CMK (cell line): ENCODE data around the gene PSD4.

Experiments
- DNase-seq: peaks from one replicate; pipeline ENCODE4 v3.0.0-alpha.2; 2010; ENCODE audit warnings: low read depth

The PSD4 gene

GRCh38 chr2:113173542-113174375, at the start of gene PSD4:
PSD4 (plus strand) TSS chr2:113173971; CDS start chr2:113182457, 8,486 bp downstream.
- DNase-seq, result peak; percentile 84

GRCh38 chr2:113124181-113124961, 49.4 kb upstream of the PSD4 start:
- DNase-seq, result peak; percentile 60

GRCh38 chr2:113124984-113125855, 48.6 kb upstream of the PSD4 start:
- no peak for DNase-seq

DNA sequence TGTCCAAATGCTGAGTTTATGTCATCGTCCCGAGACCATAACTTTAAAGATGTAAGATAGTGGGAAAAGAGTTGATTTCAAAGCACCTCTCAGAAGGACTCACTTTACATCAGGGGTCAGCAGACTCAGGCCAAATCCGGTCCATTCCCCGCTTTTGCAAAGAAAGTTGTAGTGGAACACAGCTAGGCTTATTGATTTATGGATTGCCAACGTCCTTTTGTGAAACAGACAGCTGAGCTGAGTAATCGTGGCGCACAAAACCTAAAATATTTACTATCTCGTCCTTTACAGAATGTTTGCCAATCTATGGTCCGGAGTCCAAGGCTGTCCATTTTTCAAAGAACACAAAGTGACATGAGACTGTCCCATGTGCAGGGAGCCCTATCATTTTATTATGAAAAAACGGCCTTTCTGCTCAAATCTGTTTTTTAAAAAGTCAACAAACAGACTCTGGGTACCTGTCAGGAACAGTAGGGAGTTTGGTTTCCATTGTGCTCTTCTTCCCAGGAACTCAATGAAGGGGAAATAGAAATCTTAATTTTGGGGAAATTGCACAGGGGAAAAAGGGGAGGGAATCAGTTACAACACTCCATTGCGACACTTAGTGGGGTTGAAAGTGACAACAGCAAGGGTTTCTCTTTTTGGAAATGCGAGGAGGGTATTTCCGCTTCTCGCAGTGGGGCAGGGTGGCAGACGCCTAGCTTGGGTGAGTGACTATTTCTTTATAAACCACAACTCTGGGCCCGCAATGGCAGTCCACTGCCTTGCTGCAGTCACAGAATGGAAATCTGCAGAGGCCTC, 46.7 kb upstream of the PSD4 start, which contains the start of gene IL1RN:
Gene IL1RN (plus strand): TSS at position 754 of the 801 bp plus-strand sequence. CDS start 27 bp downstream, at position 781.
- no peak for DNase-seq

GRCh38 chr2:113127646-113128570, 45.9 kb upstream of the PSD4 start:
- no peak for DNase-seq

GRCh38 chr2:113129519-113130078, 44.2 kb upstream of the PSD4 start:
- no peak for DNase-seq

GRCh38 chr2:113131352-113132185, 42.2 kb upstream of the PSD4 start:
- no peak for DNase-seq

DNA sequence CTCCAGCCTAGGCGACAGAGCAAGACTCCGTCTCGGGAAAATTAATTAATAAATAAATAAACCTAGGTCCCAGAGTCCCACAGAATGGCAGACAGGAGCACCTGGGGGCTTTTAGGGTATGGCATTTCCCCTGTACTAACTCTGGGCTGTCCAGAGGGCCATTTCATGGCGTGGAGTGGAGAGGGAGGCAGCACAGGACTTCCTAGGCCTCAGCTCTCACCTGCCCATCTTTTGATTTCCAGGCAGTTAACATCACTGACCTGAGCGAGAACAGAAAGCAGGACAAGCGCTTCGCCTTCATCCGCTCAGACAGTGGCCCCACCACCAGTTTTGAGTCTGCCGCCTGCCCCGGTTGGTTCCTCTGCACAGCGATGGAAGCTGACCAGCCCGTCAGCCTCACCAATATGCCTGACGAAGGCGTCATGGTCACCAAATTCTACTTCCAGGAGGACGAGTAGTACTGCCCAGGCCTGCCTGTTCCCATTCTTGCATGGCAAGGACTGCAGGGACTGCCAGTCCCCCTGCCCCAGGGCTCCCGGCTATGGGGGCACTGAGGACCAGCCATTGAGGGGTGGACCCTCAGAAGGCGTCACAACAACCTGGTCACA, 41.3 kb upstream of the PSD4 start:
- DNase-seq, result no peak

DNA sequence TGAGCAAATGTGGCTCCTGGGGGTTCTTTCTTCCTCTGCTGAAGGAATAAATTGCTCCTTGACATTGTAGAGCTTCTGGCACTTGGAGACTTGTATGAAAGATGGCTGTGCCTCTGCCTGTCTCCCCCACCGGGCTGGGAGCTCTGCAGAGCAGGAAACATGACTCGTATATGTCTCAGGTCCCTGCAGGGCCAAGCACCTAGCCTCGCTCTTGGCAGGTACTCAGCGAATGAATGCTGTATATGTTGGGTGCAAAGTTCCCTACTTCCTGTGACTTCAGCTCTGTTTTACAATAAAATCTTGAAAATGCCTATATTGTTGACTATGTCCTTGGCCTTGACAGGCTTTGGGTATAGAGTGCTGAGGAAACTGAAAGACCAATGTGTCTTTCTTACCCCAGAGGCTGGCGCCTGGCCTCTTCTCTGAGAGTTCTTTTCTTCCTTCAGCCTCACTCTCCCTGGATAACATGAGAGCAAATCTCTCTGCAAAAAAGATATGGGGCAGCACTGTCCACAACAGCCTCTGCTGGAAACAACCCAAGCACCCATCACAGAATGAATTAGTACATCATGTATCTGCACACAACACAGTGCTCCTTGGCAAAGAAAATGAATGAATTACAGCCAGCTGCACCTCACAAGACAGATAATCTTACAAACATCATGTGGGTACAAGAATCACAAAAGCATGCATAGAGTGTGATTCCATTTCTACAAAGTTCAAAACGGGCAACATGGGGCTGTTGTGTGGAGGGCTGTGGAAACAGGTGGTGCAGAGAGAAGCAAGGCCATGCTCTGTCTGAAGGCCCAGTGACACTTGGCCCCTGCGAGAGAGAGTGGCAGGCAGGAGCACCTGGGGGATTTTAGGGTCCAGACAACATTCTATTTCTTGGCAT, 39.8 kb upstream of the PSD4 start:
- DNase-seq, result no peak

- no peak for DNase-seq
These were observed 39.1 kb upstream of the PSD4 start for GRCh38 chr2:113134717-113135116.

DNA sequence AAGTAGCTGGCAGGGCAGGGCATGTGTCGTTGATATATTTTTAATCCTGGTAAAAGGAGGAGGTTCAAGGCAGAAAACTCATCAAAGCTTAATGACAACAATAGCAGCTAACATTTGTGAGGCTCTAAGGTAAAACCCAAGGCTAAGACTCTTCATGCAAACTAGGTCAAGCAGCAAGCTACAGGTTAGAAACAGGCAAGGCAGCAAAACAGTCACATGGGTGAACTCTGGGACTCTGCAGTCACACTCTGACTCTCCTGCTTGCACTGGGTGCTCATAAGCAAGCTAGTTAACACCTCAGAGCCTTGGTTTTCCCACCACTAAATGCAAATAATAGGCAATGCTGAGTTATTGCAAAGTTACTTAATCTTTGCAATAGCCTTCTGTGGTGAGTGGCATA, 38.5 kb upstream of the PSD4 start:
- no peak for DNase-seq

DNA sequence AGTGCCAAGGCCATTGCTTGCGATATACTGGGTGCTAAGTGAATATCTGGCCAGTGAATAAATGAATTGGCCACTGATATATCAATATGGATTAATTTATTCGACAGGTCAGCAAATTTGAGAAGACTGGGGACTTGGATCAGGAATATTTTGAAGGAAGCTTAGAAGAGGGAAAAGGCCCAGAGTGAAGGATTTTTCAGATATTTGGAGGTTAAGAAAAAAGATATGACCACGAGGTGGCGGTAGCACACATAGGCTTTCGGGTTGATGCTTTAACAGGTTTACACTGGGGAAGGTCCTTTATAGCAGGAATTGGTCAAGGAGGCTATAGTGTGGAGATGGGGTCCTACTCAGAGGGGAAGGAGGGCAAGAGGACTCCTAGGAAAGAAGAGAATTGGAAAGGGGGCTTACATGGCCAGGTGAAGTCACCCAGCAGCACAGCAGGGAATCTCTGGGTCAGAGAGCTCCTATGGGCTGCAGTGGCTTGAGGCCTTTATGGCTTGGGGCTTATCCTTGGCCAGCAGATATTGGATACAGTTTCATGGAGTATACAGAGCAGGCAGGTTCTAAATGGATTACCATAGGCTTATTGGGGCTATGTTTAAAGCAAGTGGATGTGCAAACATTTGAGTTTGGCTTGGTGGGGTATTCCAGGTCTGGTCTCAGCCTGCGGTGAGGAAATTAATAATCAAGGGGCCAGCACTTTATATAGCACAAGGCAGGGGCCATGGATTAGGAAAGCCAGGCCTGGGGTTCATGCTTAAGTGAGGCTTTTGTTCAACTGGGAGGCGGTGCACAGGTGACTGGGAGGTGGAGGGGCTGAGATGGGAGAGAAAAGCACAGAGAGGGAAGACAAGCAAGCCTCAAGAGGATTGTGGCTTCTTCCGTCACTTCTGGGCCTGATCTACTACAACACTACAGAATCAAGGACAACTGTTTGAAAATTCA, 36.7 kb upstream of the PSD4 start:
- no peak for DNase-seq

DNA sequence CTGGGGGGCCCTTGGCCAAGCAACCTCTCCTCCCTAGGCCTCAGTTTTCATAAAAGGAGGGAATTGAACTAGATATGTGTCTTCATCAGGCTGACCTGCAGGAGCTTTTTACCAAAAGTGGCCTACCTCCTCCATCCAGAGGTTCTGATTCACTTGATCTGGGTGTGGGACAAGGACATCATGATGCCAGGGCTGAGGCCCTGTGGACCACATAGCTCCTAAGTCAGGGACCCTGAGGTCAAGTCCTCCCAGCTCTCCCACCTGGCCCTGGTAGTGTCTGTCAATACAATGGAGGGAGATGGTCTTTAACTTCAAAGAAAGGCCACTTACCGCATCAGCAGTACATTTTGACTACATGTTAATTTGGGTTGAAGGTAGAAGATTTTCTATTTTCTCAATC, 35.9 kb upstream of the PSD4 start:
- DNase-seq, result no peak

DNA sequence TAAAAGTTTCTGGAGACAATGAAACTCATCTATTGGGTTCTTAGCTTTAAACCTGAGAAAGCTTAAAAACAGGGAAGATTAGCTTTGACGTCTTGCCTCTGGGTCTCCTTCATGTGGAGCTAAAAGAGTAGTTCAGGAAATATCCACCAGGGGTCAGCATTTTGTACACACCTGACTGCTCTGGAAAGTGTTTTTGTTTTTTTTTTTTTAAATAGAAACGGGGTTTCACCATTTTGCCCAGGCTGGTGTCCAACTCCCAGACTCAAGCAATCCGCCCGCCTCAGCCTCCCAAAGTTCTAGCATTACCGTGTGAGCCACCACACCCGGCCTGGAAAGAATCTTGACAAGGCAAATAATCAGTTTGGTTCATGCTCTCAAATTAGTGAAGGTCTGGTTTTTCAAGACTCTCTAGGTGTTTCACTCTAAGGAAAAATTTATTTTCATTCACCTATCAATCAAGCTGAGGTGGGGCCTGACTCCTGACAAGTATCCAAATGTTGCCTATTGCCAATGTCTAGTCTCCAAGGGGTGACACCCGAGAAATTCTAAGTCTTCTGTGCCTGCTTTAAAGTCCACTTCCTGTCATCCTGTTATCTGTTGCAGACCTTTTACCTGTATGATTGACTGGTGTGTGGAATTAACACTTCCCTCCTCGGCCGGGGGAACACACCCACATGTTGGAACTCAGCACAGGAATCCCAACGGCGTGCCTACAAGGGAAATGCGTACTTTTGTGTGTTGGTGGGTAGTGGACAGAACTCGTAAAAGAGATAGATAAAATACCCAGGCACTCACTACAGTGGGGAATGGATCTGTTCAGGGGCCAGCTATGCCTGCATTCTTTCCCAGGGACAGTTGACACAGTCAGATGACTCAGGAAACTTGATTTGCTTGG, 35.1 kb upstream of the PSD4 start:
- DNase-seq, result peak; percentile 44

DNA sequence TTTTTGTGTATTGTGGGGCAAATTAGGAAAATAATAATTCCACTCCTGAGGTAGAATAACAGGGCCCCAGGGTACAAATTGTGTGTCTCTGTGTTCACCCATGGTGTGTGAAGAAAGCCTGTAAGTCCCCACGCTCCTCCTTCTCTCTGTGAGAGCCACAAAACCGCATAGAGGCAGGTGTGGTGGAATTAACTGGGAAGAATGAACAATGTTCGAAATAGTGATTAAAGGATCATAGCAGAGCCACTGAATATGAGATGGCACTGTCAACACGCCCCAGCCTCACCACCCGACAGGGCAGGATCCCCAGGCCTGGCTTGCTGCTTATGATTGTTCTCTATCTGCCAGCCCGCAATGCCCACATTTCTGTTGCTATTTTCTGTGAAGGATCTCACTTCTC, 32.3 kb upstream of the PSD4 start:
- DNase-seq, result no peak
